MM.1S (cell line): ENCODE data around the gene CAPN5.

Experiments used
- DNase-seq: peaks from one replicate; pipeline ENCODE4 v3.0.0-alpha.2; 2015
- H2AFZ ChIP-seq: fragments of 300-600 bp; sonication (generic); 2 replicates; pipeline ENCODE4 v1.6.0; 2016; ENCODE audit warnings: antibody characterized with exemption, low read length
- H3F3A ChIP-seq: fragments of 300-600 bp; sonication (generic); 2 replicates; pipeline ENCODE4 v1.6.1; 2016; ENCODE audit warnings: mild to moderate bottlenecking, antibody characterized with exemption, low read length, moderate library complexity, mixed read lengths; ENCODE audit not compliant: insufficient read depth
- H3K27ac ChIP-seq: fragments of 300-600 bp; sonication (generic); 2 replicates; pipeline ENCODE4 v1.5.1; 2016; ENCODE audit warnings: mild to moderate bottlenecking, low read length
- H3K27me3 ChIP-seq: fragments of 300-600 bp; sonication (generic); replicated peaks from 2 replicates; pipeline ENCODE4 v1.6.0; 2016; ENCODE audit warnings: low read length; ENCODE audit not compliant: insufficient read depth
- H3K36me3 ChIP-seq: fragments of 300-600 bp; sonication (generic); replicated peaks from 2 replicates; pipeline ENCODE4 v1.6.1; 2016; ENCODE audit warnings: mild to moderate bottlenecking, low read length, mixed read lengths; ENCODE audit not compliant: insufficient read depth
- H3K4me1 ChIP-seq: fragments of 300-600 bp; sonication (generic); 2 replicates; pipeline ENCODE4 v1.6.1; 2016; ENCODE audit warnings: low read length, mixed read lengths
- H3K4me2 ChIP-seq: fragments of 300-600 bp; sonication (generic); 2 replicates; pipeline ENCODE4 v1.6.0; 2016; ENCODE audit warnings: low read depth, low read length
- H3K4me3 ChIP-seq: fragments of 300-600 bp; sonication (generic); 2 replicates; pipeline ENCODE4 v1.5.1; 2016; ENCODE audit warnings: low read length, mixed read lengths
- H3K79me2 ChIP-seq: fragments of 300-600 bp; sonication (generic); 2 replicates; pipeline ENCODE4 v1.6.1; 2016; ENCODE audit warnings: mixed run types, low read length, mixed read lengths
- H3K9ac ChIP-seq: fragments of 300-600 bp; sonication (generic); 2 replicates; pipeline ENCODE4 v1.6.1; 2016; ENCODE audit warnings: low read length, mixed read lengths
- H3K9me2 ChIP-seq: fragments of 300-600 bp; sonication (generic); replicated peaks from 2 replicates; pipeline ENCODE4 v1.6.1; 2016; ENCODE audit warnings: mild to moderate bottlenecking, low read length, mixed read lengths; ENCODE audit not compliant: insufficient read depth
- H3K9me3 ChIP-seq: fragments of 300-600 bp; sonication (generic); replicated peaks from 2 replicates; pipeline ENCODE4 v1.6.1; 2016; ENCODE audit warnings: mild to moderate bottlenecking, low read length, mixed read lengths; ENCODE audit not compliant: insufficient read depth
- H4K20me1 ChIP-seq: fragments of 300-600 bp; sonication (generic); 2 replicates; pipeline ENCODE4 v1.6.1; 2016; ENCODE audit warnings: mild to moderate bottlenecking, low read length, moderate library complexity, mixed read lengths; ENCODE audit not compliant: insufficient read depth
- EZH2 ChIP-seq: fragments of 300-600 bp; sonication (generic); optimal IDR thresholded peaks from 2 replicates; pipeline ENCODE3; 2017; ENCODE audit warnings: low read depth, mild to moderate bottlenecking, antibody characterized with exemption, low read length, mixed read lengths
- EZH2phosphoT487 ChIP-seq: fragments of 300-600 bp; sonication (generic); IDR thresholded peaks from 2 replicates; pipeline ENCODE4 v1.6.1; 2018; ENCODE audit warnings: antibody characterized with exemption, low read length
- TF ChIP-seq, protein P1 (sequence below): fragments of 300-600 bp; sonication (generic); IDR thresholded peaks from 2 replicates; pipeline ENCODE4 v1.5.1; 2016; ENCODE audit warnings: antibody characterized with exemption, low read length, mixed read lengths

Gene CAPN5

GRCh38 chr11:77090046-77090372, 23.2 kb downstream of the CAPN5 start:
- Histone ChIP-seq H3K4me2 (no peak overlapping the region), H3K4me1 (peaks cover 18% of the 10 kb centered on the region)

DNA sequence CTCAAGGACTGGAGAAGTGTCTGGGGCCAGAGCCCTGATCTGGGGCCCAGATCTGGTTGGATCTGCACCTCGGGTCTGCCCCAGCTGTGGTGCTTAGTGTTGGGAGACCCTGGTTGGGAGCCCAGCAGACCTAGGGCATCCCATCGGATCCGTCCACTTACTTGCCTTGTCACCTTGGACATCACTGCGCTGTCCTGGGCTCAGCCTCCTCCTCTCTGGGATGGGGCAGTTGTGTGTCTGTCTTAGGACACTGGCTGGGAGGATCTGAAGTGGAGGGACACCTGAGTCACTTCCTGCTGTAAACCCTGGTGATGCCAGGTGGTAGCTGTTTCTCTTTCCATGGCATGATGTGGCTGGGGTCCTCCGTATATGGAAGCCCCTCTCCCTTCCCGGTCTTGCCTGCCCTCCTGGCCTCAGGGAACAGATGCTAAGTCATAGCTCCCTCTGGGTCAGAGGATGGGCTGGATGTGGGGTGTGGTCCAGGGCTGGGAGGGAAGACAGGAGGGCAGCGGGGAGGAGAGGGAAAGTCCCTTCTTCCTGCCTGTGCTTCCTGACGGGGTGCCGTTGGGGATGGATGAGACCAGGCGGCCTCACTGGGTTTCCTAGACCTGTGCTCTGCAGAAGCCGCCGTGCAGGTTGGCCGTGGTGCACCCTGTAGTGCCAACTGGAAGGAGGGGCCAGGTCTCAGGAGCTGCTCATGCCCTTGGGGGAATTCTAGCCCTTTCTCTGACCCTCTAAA, 23.8 kb downstream of the CAPN5 start:
- H3K9me2 ChIP-seq: no peaks in the 10 kb centered on the region
- no peaks in the 10 kb centered on the region for H3K27me3 ChIP-seq
- no peak for DNase-seq
- peaks cover 18% of the 10 kb centered on the region for H3K4me1 ChIP-seq
- 0 out of 2 replicates have a peak overlapping the region, but pooled peaks have one; percentile 7 for H3K4me2 ChIP-seq
- H3K36me3 ChIP-seq: no peaks in the 10 kb centered on the region
- H3F3A ChIP-seq: no peaks in the 10 kb centered on the region
- TF ChIP-seq EZH2 (no peak), EZH2phosphoT487 (no peak)
- TF ChIP-seq, protein P1, sequence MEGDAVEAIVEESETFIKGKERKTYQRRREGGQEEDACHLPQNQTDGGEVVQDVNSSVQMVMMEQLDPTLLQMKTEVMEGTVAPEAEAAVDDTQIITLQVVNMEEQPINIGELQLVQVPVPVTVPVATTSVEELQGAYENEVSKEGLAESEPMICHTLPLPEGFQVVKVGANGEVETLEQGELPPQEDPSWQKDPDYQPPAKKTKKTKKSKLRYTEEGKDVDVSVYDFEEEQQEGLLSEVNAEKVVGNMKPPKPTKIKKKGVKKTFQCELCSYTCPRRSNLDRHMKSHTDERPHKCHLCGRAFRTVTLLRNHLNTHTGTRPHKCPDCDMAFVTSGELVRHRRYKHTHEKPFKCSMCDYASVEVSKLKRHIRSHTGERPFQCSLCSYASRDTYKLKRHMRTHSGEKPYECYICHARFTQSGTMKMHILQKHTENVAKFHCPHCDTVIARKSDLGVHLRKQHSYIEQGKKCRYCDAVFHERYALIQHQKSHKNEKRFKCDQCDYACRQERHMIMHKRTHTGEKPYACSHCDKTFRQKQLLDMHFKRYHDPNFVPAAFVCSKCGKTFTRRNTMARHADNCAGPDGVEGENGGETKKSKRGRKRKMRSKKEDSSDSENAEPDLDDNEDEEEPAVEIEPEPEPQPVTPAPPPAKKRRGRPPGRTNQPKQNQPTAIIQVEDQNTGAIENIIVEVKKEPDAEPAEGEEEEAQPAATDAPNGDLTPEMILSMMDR: no peak
- H3K4me3 ChIP-seq: no peak overlapping the region
- no peak overlapping the region for H3K27ac ChIP-seq
- H2AFZ ChIP-seq: no peak overlapping the region; the same call in 1 of the 2 replicates
- H4K20me1 ChIP-seq: no peaks in the 10 kb centered on the region
- H3K9me3 ChIP-seq: no peaks in the 10 kb centered on the region
- no peaks in the 10 kb centered on the region for H3K79me2 ChIP-seq
- H3K9ac ChIP-seq: no peak overlapping the region

More at GRCh38 chr11:77090046-77090372, 23.2 kb downstream of the CAPN5 start:
- H3K9ac ChIP-seq: no peak overlapping the region
- no peak overlapping the region for H3K27ac ChIP-seq
- no peaks in the 10 kb centered on the region for H3K27me3 ChIP-seq
- no peaks in the 10 kb centered on the region for H3F3A ChIP-seq
- H4K20me1 ChIP-seq: no peaks in the 10 kb centered on the region
- TF ChIP-seq EZH2phosphoT487 (no peak), EZH2 (no peak)
- TF ChIP-seq, protein P1: no peak
- no peak for DNase-seq
- no peaks in the 10 kb centered on the region for H3K9me3 ChIP-seq
- no peaks in the 10 kb centered on the region for H3K36me3 ChIP-seq
- no peak overlapping the region for H3K4me3 ChIP-seq
- H2AFZ ChIP-seq: no peak overlapping the region
- no peaks in the 10 kb centered on the region for H3K9me2 ChIP-seq
- H3K79me2 ChIP-seq: no peaks in the 10 kb centered on the region

- H3K4me3 ChIP-seq: no peak overlapping the region
- H3K27me3 ChIP-seq: no peaks in the 10 kb centered on the region
- H3K4me2 ChIP-seq: 0 out of 2 replicates have a peak overlapping the region, but pooled peaks have one; percentile 7
- H3K4me1 ChIP-seq: peaks cover 18% of the 10 kb centered on the region
- no peaks in the 10 kb centered on the region for H3K9me3 ChIP-seq
- no peaks in the 10 kb centered on the region for H3K36me3 ChIP-seq
- H3K27ac ChIP-seq: no peak overlapping the region
- no peaks in the 10 kb centered on the region for H3F3A ChIP-seq
- H3K79me2 ChIP-seq: no peaks in the 10 kb centered on the region
- no peaks in the 10 kb centered on the region for H4K20me1 ChIP-seq
- no peaks in the 10 kb centered on the region for H3K9me2 ChIP-seq
- no peak for TF ChIP-seq EZH2
- TF ChIP-seq, protein P1: peak; percentile 93
- peak; percentile 74 for DNase-seq
- no peak overlapping the region for H3K9ac ChIP-seq
- no peak overlapping the region; the same call in 1 of the 2 replicates for H2AFZ ChIP-seq
Observed at GRCh38 chr11:77091146-77091940, 24.6 kb downstream of the CAPN5 start.
